ENCODE results near the gene CENPX.

The CENPX gene

GRCh38 chr17:81994593-81995462 lies 27.9 kb downstream of the CENPX start:
- Histone ChIP-seq H4K20me1 (peaks cover 33 to 91% (median 68%) of the 10 kb centered on the region in 11 experiments; a peak in 21 of 22 replicates), H3K4me3 (no peak overlapping the region), H3K27me3 (peaks cover 0 to 7% (median 0%) of the 10 kb centered on the region in 11 experiments; a peak in 7 of 22 replicates), H3K9ac (0 out of 22 replicates have a peak overlapping the region, but pooled peaks of 1 of the 11 experiments have one; percentile 23), H3K4me1 (peaks cover under 1 to 48% (median 33%) of the 10 kb centered on the region in 10 experiments; a peak in 18 of 20 replicates), H3K9me3 (replicated peaks in 1 of 11) (peaks cover 0 to 13% (median 5%) of the 10 kb centered on the region in 11 experiments; a peak in 8 of 22 replicates), H3K4me2 (0 out of 22 replicates have a peak overlapping the region, but pooled peaks of 1 of the 11 experiments have one; percentile 46), H3K27ac (no peak overlapping the region), H3K36me3 (peaks cover 0 to 44% (median 20%) of the 10 kb centered on the region in 11 experiments; a peak in 15 of 22 replicates)
- TF ChIP-seq Cebpa-rat (IDR thresholded peaks at IDR 0.05), result no peak

- no peak for TF ChIP-seq Cebpa-rat (IDR thresholded peaks at IDR 0.05)
- no peak overlapping the region for H3K27ac ChIP-seq
- H3K9ac ChIP-seq, result peak overlapping the region in 1 of 11 experiments; percentile 9; a peak in 1 of 22 replicates
- H3K4me1 ChIP-seq, result peaks cover 0 to 39% (median 25%) of the 10 kb centered on the region in 10 experiments; a peak in 16 of 20 replicates
- H4K20me1 ChIP-seq, result peaks cover 30 to 91% (median 69%) of the 10 kb centered on the region in 11 experiments; a peak in 20 of 22 replicates
- H3K9me3 ChIP-seq (replicated peaks in 1 of 11), result peaks cover 0 to 13% (median 5%) of the 10 kb centered on the region in 11 experiments; a peak in 8 of 22 replicates
- peaks cover 0 to 53% (median 20%) of the 10 kb centered on the region in 11 experiments; a peak in 15 of 22 replicates for H3K36me3 ChIP-seq
- H3K4me2 ChIP-seq, result peak overlapping the region in 5 of 11 experiments; percentile 13 to 46 (median 31); a peak in 6 of 22 replicates
- H3K4me3 ChIP-seq, result no peak overlapping the region
- peaks cover 0 to 6% (median 0%) of the 10 kb centered on the region in 11 experiments; a peak in 1 of 22 replicates for H3K27me3 ChIP-seq
These were observed 28.7 kb downstream of the CENPX start for GRCh38 chr17:81993729-81994592.

- Histone ChIP-seq H3K4me2 (peak overlapping the region in 7 of 11 experiments; percentile 17 to 53 (median 24); a peak in 8 of 22 replicates), H3K27ac (no peak overlapping the region), H3K4me3 (no peak overlapping the region), H3K9ac (no peak overlapping the region), H3K36me3 (peaks cover 0 to 56% (median 20%) of the 10 kb centered on the region in 11 experiments; a peak in 15 of 22 replicates), H3K9me3 (replicated peaks in 1 of 11) (peaks cover 0 to 13% (median 5%) of the 10 kb centered on the region in 11 experiments; a peak in 8 of 22 replicates), H3K4me1 (peaks cover 0 to 36% (median 16%) of the 10 kb centered on the region in 10 experiments; a peak in 11 of 20 replicates), H4K20me1 (peaks cover 27 to 92% (median 66%) of the 10 kb centered on the region in 11 experiments; a peak in 20 of 22 replicates), H3K27me3 (peaks cover 0 to 6% (median 0%) of the 10 kb centered on the region in 11 experiments; a peak in 1 of 22 replicates)
- no peak for TF ChIP-seq Cebpa-rat (IDR thresholded peaks at IDR 0.05)
These were observed 30.2 kb downstream of the CENPX start for GRCh38 chr17:81992306-81993102.

- Histone ChIP-seq H3K4me2 (peak overlapping the region in 3 of 11 experiments; percentile 0 to 24 (median 15); a peak in 4 of 22 replicates), H3K9ac (no peak overlapping the region; a peak in 1 of 22 replicates), H3K4me3 (no peak overlapping the region), H3K27me3 (peaks cover 0 to 6% (median 0%) of the 10 kb centered on the region in 11 experiments; a peak in 1 of 22 replicates), H3K9me3 (replicated peaks in 1 of 11) (peaks cover 0 to 13% (median 5%) of the 10 kb centered on the region in 11 experiments; a peak in 8 of 22 replicates), H4K20me1 (peaks cover 29 to 96% (median 72%) of the 10 kb centered on the region in 11 experiments; a peak in 20 of 22 replicates), H3K4me1 (peaks cover 0 to 38% (median 19%) of the 10 kb centered on the region in 10 experiments; a peak in 11 of 20 replicates), H3K27ac (no peak overlapping the region), H3K36me3 (peaks cover 0 to 57% (median 16%) of the 10 kb centered on the region in 11 experiments; a peak in 16 of 22 replicates)
- TF ChIP-seq Cebpa-rat (IDR thresholded peaks at IDR 0.05), result no peak
These were observed 30.9 kb downstream of the CENPX start for GRCh38 chr17:81991684-81992305.

GRCh38 chr17:81990836-81991683 lies 31.6 kb downstream of the CENPX start:
- Histone ChIP-seq H3K9me3 (replicated peaks in 1 of 11) (peaks cover 0 to 13% (median 5%) of the 10 kb centered on the region in 11 experiments; a peak in 8 of 22 replicates), H4K20me1 (peaks cover 36 to 99% (median 80%) of the 10 kb centered on the region in 11 experiments; a peak in 20 of 22 replicates), H3K36me3 (peaks cover under 1 to 58% (median 22%) of the 10 kb centered on the region in 11 experiments; a peak in 16 of 22 replicates), H3K27me3 (peaks cover 0 to 6% (median 0%) of the 10 kb centered on the region in 11 experiments; a peak in 1 of 22 replicates), H3K4me3 (no peak overlapping the region), H3K27ac (no peak overlapping the region), H3K4me2 (peak overlapping the region in 3 of 11 experiments; percentile 0 to 24 (median 15); a peak in 3 of 22 replicates), H3K4me1 (peaks cover 0 to 40% (median 19%) of the 10 kb centered on the region in 10 experiments; a peak in 11 of 20 replicates), H3K9ac (no peak overlapping the region; a peak in 1 of 22 replicates)
- TF ChIP-seq Cebpa-rat (IDR thresholded peaks at IDR 0.05), result no peak

- peaks cover 0 to 13% (median 5%) of the 10 kb centered on the region in 11 experiments; a peak in 8 of 22 replicates for H3K9me3 ChIP-seq (replicated peaks in 1 of 11)
- no peak for TF ChIP-seq Cebpa-rat (IDR thresholded peaks at IDR 0.05)
- peaks cover 9 to 43% (median 26%) of the 10 kb centered on the region in 10 experiments; a peak in 19 of 20 replicates for H3K4me1 ChIP-seq
- no peak overlapping the region for H3K9ac ChIP-seq
- H3K36me3 ChIP-seq, result peaks cover 21 to 72% (median 47%) of the 10 kb centered on the region in 11 experiments
- H3K27me3 ChIP-seq, result peaks cover 3 to 12% (median 10%) of the 10 kb centered on the region in 11 experiments
- no peak overlapping the region for H3K4me3 ChIP-seq
- H3K4me2 ChIP-seq, result peak overlapping the region in 4 of 11 experiments; percentile 2 to 14 (median 7); a peak in 2 of 22 replicates
- no peak overlapping the region for H3K27ac ChIP-seq
- H4K20me1 ChIP-seq, result peaks cover 20 to 96% (median 64%) of the 10 kb centered on the region in 11 experiments; a peak in 21 of 22 replicates
These were observed 35.4 kb downstream of the CENPX start for GRCh38 chr17:81987161-81987770.
